ENCODE data around the gene TMEM81.

TMEM81 gene

GRCh38 chr1:205058853-205059252, 25.4 kb downstream of the TMEM81 start:
- H3K27me3 ChIP-seq (ENCODE audit: insufficient read depth, poor library complexity, severe bottlenecking) = no peaks in the 10 kb centered on the region
- no peaks in the 10 kb centered on the region for H3K9me3 ChIP-seq (ENCODE audit: severe bottlenecking)
- no peak overlapping the region for H3K4me3 ChIP-seq (ENCODE audit: severe bottlenecking)
- ATAC-seq (ENCODE audit: low read depth) (no peak), DNase-seq (ENCODE audit: low spot score) (no peak)
- no peak overlapping the region for H3K27ac ChIP-seq (ENCODE audit: poor library complexity, severe bottlenecking)
- H3K4me1 ChIP-seq (ENCODE audit: insufficient read depth, poor library complexity, severe bottlenecking) = no peaks in the 10 kb centered on the region
- H3K36me3 ChIP-seq (ENCODE audit: low read depth) = no peaks in the 10 kb centered on the region
- TF ChIP-seq CTCF (IDR thresholded peaks at IDR 0.05; ENCODE audit: poor library complexity, severe bottlenecking) = no peak

GRCh38 chr1:205057808-205058575, 26.3 kb downstream of the TMEM81 start:
- Histone ChIP-seq H3K27me3 (ENCODE audit: insufficient read depth, poor library complexity, severe bottlenecking) (no peaks in the 10 kb centered on the region), H3K4me1 (ENCODE audit: insufficient read depth, poor library complexity, severe bottlenecking) (no peaks in the 10 kb centered on the region), H3K4me3 (ENCODE audit: severe bottlenecking) (no peak overlapping the region), H3K9me3 (ENCODE audit: severe bottlenecking) (no peaks in the 10 kb centered on the region), H3K36me3 (ENCODE audit: low read depth) (no peaks in the 10 kb centered on the region), H3K27ac (ENCODE audit: poor library complexity, severe bottlenecking) (no peak overlapping the region)
- ATAC-seq (ENCODE audit: low read depth) (no peak), DNase-seq (ENCODE audit: low spot score) (no peak)
- TF ChIP-seq CTCF (IDR thresholded peaks at IDR 0.05; ENCODE audit: poor library complexity, severe bottlenecking) = no peak

GRCh38 chr1:205056956-205057568, 27.2 kb downstream of the TMEM81 start:
- no peaks in the 10 kb centered on the region for H3K27me3 ChIP-seq (ENCODE audit: insufficient read depth, poor library complexity, severe bottlenecking)
- DNase-seq (ENCODE audit: low spot score) (no peak), ATAC-seq (ENCODE audit: low read depth) (no peak)
- H3K4me1 ChIP-seq (ENCODE audit: insufficient read depth, poor library complexity, severe bottlenecking) = no peaks in the 10 kb centered on the region
- H3K27ac ChIP-seq (ENCODE audit: poor library complexity, severe bottlenecking) = no peak overlapping the region
- no peak for TF ChIP-seq CTCF (IDR thresholded peaks at IDR 0.05; ENCODE audit: poor library complexity, severe bottlenecking)
- H3K9me3 ChIP-seq (ENCODE audit: severe bottlenecking) = no peaks in the 10 kb centered on the region
- H3K36me3 ChIP-seq (ENCODE audit: low read depth) = no peaks in the 10 kb centered on the region
- no peak overlapping the region for H3K4me3 ChIP-seq (ENCODE audit: severe bottlenecking)

- ATAC-seq (ENCODE audit: low read depth) (no peak), DNase-seq (ENCODE audit: low spot score) (no peak)
- Histone ChIP-seq H3K36me3 (ENCODE audit: low read depth) (no peaks in the 10 kb centered on the region), H3K4me1 (ENCODE audit: insufficient read depth, poor library complexity, severe bottlenecking) (no peaks in the 10 kb centered on the region), H3K4me3 (ENCODE audit: severe bottlenecking) (no peak overlapping the region), H3K9me3 (ENCODE audit: severe bottlenecking) (no peaks in the 10 kb centered on the region), H3K27me3 (ENCODE audit: insufficient read depth, poor library complexity, severe bottlenecking) (no peaks in the 10 kb centered on the region), H3K27ac (ENCODE audit: poor library complexity, severe bottlenecking) (no peak overlapping the region)
- TF ChIP-seq CTCF (IDR thresholded peaks at IDR 0.05; ENCODE audit: poor library complexity, severe bottlenecking) = no peak
Observed at GRCh38 chr1:205056188-205056611, 28.1 kb downstream of the TMEM81 start.

- H3K27me3 ChIP-seq (ENCODE audit: insufficient read depth, poor library complexity, severe bottlenecking) = no peaks in the 10 kb centered on the region
- no peak overlapping the region for H3K4me3 ChIP-seq (ENCODE audit: severe bottlenecking)
- no peaks in the 10 kb centered on the region for H3K9me3 ChIP-seq (ENCODE audit: severe bottlenecking)
- no peak for TF ChIP-seq CTCF (IDR thresholded peaks at IDR 0.05; ENCODE audit: poor library complexity, severe bottlenecking)
- no peaks in the 10 kb centered on the region for H3K4me1 ChIP-seq (ENCODE audit: insufficient read depth, poor library complexity, severe bottlenecking)
- H3K27ac ChIP-seq (ENCODE audit: poor library complexity, severe bottlenecking) = no peak overlapping the region
- no peaks in the 10 kb centered on the region for H3K36me3 ChIP-seq (ENCODE audit: low read depth)
- no peak for DNase-seq (ENCODE audit: low spot score)
- no peak for ATAC-seq (ENCODE audit: low read depth)
Observed at GRCh38 chr1:205054013-205054412, 30.2 kb downstream of the TMEM81 start.

Data from RWPE2 (cell line).